Type B pancreatic cell (in vitro differentiated cells): Measurements from ENCODE around the gene DGCR2. TPM values are rescaled to one million over a fixed set of nuclear protein-coding genes. Genes with fewer than 3 reads are reported as not detected.

Source experiments
- DNase-seq: peaks from one replicate; pipeline ENCODE4 v3.0.0; 2021; ENCODE audit warnings: mixed read lengths; ENCODE audit not compliant: unreplicated experiment; ENCODE audit errors: extremely low spot score
- H3K27ac Mint-ChIP-seq: 2 replicates; pipeline ENCODE4 v1.8.0; 2021; ENCODE audit warnings: mild to moderate bottlenecking, mixed read lengths
- H3K27me3 Mint-ChIP-seq: 2 replicates; pipeline ENCODE4 v1.8.0; 2021; ENCODE audit warnings: mixed read lengths
- H3K36me3 Mint-ChIP-seq: 2 replicates; pipeline ENCODE4 v1.8.0; 2021; ENCODE audit warnings: mixed read lengths
- H3K4me1 Mint-ChIP-seq: one replicate; pipeline ENCODE4 v1.8.0; 2021; ENCODE audit warnings: mixed read lengths; ENCODE audit not compliant: unreplicated experiment
- H3K4me3 Mint-ChIP-seq: 2 replicates; pipeline ENCODE4 v1.8.0; 2021; ENCODE audit warnings: mild to moderate bottlenecking, mixed read lengths
- H3K9me3 Mint-ChIP-seq: 2 replicates; pipeline ENCODE4 v1.8.0; 2021; ENCODE audit warnings: mixed read lengths
- CTCF ChIP-seq: fragments of 200-600 bp; sonication (generic); conservative IDR thresholded peaks from 2 replicates; pipeline ENCODE4 v1.5.0; 2021; ENCODE audit warnings: antibody characterized with exemption, mild to moderate bottlenecking
- total RNA-seq: library from RNA; stranded (reverse); gene quantifications from 2 replicates; pipeline ENCODE4 v1.2.1, GENCODE V29; 2021; ENCODE audit warnings: low replicate concordance

Gene DGCR2
- total RNA-seq, 1 donor from 2014 or later, result 83.1 TPM

GRCh38 chr22:19131685-19132015 lies 9.4 kb upstream of the DGCR2 start:
- Mint-ChIP-seq H3K36me3 (peaks cover 11% of the 10 kb centered on the region), H3K27ac (no peak overlapping the region), H3K27me3 (no peaks in the 10 kb centered on the region), H3K9me3 (no peaks in the 10 kb centered on the region), H3K4me3 (no peak overlapping the region), H3K4me1 (no peaks in the 10 kb centered on the region)
- TF ChIP-seq CTCF, result no peak
- DNase-seq, result no peak

GRCh38 chr22:19130959-19131684 lies 8.9 kb upstream of the DGCR2 start, which contains the start of gene TSSK2:
Gene TSSK2, plus strand, starts transcription at chr22:19131308. Its CDS starts 92 bp downstream, at chr22:19131400.
- no peak for DNase-seq
- Mint-ChIP-seq H3K4me1 (no peaks in the 10 kb centered on the region), H3K9me3 (no peaks in the 10 kb centered on the region), H3K4me3 (no peak within 1 kb of the TSS), H3K36me3 (peaks cover 6% of the 10 kb centered on the region), H3K27me3 (no peaks in the 10 kb centered on the region), H3K27ac (no peak within 1 kb of the TSS)
- TF ChIP-seq CTCF, result no peak

- H3K9me3 Mint-ChIP-seq, result no peaks in the 10 kb centered on the region
- H3K4me3 Mint-ChIP-seq, result no peak overlapping the region
- no peaks in the 10 kb centered on the region for H3K36me3 Mint-ChIP-seq
- no peaks in the 10 kb centered on the region for H3K4me1 Mint-ChIP-seq
- no peak for TF ChIP-seq CTCF
- H3K27ac Mint-ChIP-seq, result no peak overlapping the region
- H3K27me3 Mint-ChIP-seq, result no peaks in the 10 kb centered on the region
- DNase-seq, result no peak
These were observed 7.7 kb upstream of the DGCR2 start for GRCh38 chr22:19129871-19130270.

- Mint-ChIP-seq H3K9me3 (no peaks in the 10 kb centered on the region), H3K27ac (no peak overlapping the region), H3K36me3 (no peaks in the 10 kb centered on the region), H3K27me3 (no peaks in the 10 kb centered on the region), H3K4me3 (no peak overlapping the region), H3K4me1 (no peaks in the 10 kb centered on the region)
- no peak for TF ChIP-seq CTCF
- DNase-seq, result no peak
These were observed 6.9 kb upstream of the DGCR2 start for GRCh38 chr22:19128946-19129727.

GRCh38 chr22:19128009-19128401 lies 5.8 kb upstream of the DGCR2 start:
- no peaks in the 10 kb centered on the region for H3K36me3 Mint-ChIP-seq
- H3K4me3 Mint-ChIP-seq, result no peak overlapping the region
- H3K27ac Mint-ChIP-seq, result no peak overlapping the region
- H3K9me3 Mint-ChIP-seq, result no peaks in the 10 kb centered on the region
- H3K4me1 Mint-ChIP-seq, result peaks cover 2% of the 10 kb centered on the region
- no peak for TF ChIP-seq CTCF
- no peaks in the 10 kb centered on the region for H3K27me3 Mint-ChIP-seq
- no peak for DNase-seq
